HG03097 (cell line): Measurements from ENCODE around the gene NDRG4.

Experiments used
- ATAC-seq: cut with Tn5 transposase; IDR thresholded peaks from one replicate; pipeline ENCODE4 v1.9.1; 2021; ENCODE audit not compliant: unreplicated experiment, low FRiP score

NDRG4 gene

GRCh38 chr16:58493756-58494431 lies 6.0 kb upstream of the NDRG4 start:
- ATAC-seq = no peak

GRCh38 chr16:58494981-58495520 lies 4.9 kb upstream of the NDRG4 start:
- peak; percentile 67 for ATAC-seq

- no peak for ATAC-seq
Measured at GRCh38 chr16:58495521-58496331, 4.2 kb upstream of the NDRG4 start.

GRCh38 chr16:58497468-58497867 lies 2.5 kb upstream of the NDRG4 start:
- no peak for ATAC-seq

GRCh38 chr16:58497935-58498334 lies 2.0 kb upstream of the NDRG4 start:
- no peak for ATAC-seq

GRCh38 chr16:58498341-58499091 lies 1.4 kb upstream of the NDRG4 start:
- no peak for ATAC-seq

- ATAC-seq = no peak
Measured at GRCh38 chr16:58499092-58499511, 841 bp upstream of the NDRG4 start.

GRCh38 chr16:58500430-58501241 lies 693 bp downstream of the NDRG4 start:
- ATAC-seq = no peak

GRCh38 chr16:58501242-58502131 lies 1.5 kb downstream of the NDRG4 start:
- ATAC-seq = no peak

- ATAC-seq = no peak
Measured at GRCh38 chr16:58502217-58502921, 2.4 kb downstream of the NDRG4 start.

- no peak for ATAC-seq
Measured at GRCh38 chr16:58503166-58503862, 3.4 kb downstream of the NDRG4 start.

- ATAC-seq = no peak
Measured at GRCh38 chr16:58503863-58504688, 4.1 kb downstream of the NDRG4 start.

GRCh38 chr16:58506241-58507194 lies 6.6 kb downstream of the NDRG4 start:
- ATAC-seq = no peak

GRCh38 chr16:58507195-58507962 lies 7.4 kb downstream of the NDRG4 start:
- ATAC-seq = no peak

GRCh38 chr16:58507963-58508670 lies 8.2 kb downstream of the NDRG4 start:
- ATAC-seq = no peak
